ENCODE measurements around the gene PROX1. TPM values are rescaled to one million over a fixed set of nuclear protein-coding genes. Genes with fewer than 3 reads are reported as not detected.

The PROX1 gene
- total RNA-seq, 1 donor from 2014 or later = 14.3 TPM

DNA sequence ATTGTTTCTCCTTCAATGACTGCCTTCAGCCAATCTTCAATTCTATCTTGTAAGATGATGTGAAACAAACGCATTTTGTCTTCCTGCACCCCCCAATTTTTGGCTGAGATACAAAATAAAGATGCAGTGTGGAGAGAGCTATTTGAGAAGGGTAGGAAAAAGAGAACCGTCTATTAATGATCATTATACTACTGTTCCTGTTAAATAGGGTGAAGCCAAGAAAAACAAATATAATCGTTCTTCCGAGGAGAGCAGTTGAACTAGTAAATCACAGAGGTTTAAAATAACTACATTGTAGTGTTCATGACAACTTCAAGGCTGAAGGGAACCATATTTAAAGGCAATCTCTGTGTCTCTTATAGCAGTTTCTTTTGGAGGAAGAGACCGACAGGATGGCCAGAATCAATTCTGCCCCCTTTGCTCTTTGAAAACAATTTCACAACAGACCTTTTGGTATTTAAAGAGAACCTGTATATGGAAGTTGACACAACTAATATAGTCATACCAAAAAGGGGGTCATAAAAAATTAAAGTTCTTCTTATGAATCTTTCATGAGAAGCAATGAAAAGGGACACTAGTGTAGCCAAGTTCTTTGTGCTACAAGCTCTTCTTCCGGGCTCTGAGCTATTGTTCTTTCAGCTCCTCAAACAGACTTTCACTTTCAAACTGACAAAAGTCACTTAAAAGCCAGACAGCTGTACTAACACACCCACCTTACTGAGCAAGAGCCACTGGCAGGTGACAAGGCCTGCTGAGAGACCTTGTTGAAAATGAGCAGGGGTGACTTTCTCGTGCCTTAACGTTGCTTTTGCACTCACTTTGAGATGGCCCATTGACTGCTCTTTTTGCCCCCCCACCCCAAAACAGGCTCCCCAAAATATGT lies 30.9 kb downstream of the PROX1 start:
- peaks cover 56% of the 10 kb centered on the region for H3K4me1 Mint-ChIP-seq
- H3K27ac Mint-ChIP-seq (ENCODE audit: unreplicated experiment) = peak overlapping the region; percentile 94
- H3K9me3 Mint-ChIP-seq = no peaks in the 10 kb centered on the region
- no peaks in the 10 kb centered on the region for H3K27me3 Mint-ChIP-seq (ENCODE audit: low read depth)
- no peak for DNase-seq (ENCODE audit: low read depth, low spot score)
- peaks cover 6% of the 10 kb centered on the region for H3K36me3 Mint-ChIP-seq (ENCODE audit: low read depth)
- TF ChIP-seq CTCF (conservative IDR thresholded peaks at IDR 0.05) = no peak
- H3K4me3 Mint-ChIP-seq = peak overlapping the region; percentile 38

DNA sequence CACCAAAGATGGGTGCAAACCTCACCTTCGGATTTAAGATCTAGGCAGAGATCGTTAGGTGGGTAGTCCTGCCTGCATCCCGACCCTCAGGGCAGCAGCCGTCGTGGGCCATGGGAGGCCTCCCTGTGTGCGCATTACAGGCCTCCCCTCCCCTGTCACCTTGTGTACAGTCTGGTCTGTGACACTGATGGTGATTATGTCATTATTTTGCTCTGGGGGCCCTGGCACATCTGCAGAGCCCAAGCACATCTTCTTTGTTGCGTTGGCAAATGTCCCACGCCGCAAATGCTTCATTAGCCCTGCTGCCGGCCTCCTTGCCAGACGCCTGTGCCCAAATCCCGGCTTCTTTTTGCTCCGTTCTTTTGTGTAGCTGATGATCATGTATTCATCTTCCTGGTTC lies 31.7 kb downstream of the PROX1 start:
- no peak overlapping the region for H3K27ac Mint-ChIP-seq (ENCODE audit: unreplicated experiment)
- DNase-seq (ENCODE audit: low read depth, low spot score) = no peak
- TF ChIP-seq CTCF (conservative IDR thresholded peaks at IDR 0.05) = no peak
- H3K27me3 Mint-ChIP-seq (ENCODE audit: low read depth) = no peaks in the 10 kb centered on the region
- peaks cover 2% of the 10 kb centered on the region for H3K36me3 Mint-ChIP-seq (ENCODE audit: low read depth)
- no peak overlapping the region for H3K4me3 Mint-ChIP-seq
- H3K9me3 Mint-ChIP-seq = no peaks in the 10 kb centered on the region
- peaks cover 55% of the 10 kb centered on the region for H3K4me1 Mint-ChIP-seq

GRCh38 chr1:214021321-214021720 lies 33.5 kb downstream of the PROX1 start:
- no peaks in the 10 kb centered on the region for H3K27me3 Mint-ChIP-seq (ENCODE audit: low read depth)
- peaks cover 2% of the 10 kb centered on the region for H3K36me3 Mint-ChIP-seq (ENCODE audit: low read depth)
- no peak overlapping the region for H3K27ac Mint-ChIP-seq (ENCODE audit: unreplicated experiment)
- no peak for TF ChIP-seq CTCF (conservative IDR thresholded peaks at IDR 0.05)
- H3K4me1 Mint-ChIP-seq = peaks cover 45% of the 10 kb centered on the region
- no peak overlapping the region for H3K4me3 Mint-ChIP-seq
- no peaks in the 10 kb centered on the region for H3K9me3 Mint-ChIP-seq
- DNase-seq (ENCODE audit: low read depth, low spot score) = no peak

DNA sequence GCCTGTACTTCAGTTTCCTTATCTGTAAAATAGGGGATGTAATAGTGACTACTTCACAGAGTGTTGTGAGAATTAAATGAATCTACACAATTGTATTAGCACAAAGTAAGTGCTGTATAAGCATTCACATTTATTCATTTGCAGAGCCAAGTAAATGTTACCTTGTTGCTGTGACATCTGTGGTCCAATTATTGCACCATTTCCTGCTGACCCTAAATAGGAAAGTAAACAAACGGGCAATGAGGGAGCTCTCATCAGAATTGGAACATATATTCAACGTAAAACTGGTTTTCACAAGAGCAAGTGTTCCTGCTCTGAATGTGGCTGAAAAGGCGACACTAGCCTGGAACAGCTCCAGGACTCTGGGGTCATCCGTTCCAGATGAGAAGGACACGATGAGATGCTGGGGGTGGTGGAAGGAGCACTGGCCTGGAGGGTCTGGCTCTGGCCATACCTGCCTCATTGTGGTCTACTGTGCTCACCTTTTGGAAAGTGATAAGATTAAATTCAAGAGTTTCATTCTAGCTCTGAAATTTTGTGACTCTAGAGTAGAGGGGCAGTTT lies 34.5 kb downstream of the PROX1 start:
- H3K27me3 Mint-ChIP-seq (ENCODE audit: low read depth) = no peaks in the 10 kb centered on the region
- no peak overlapping the region for H3K27ac Mint-ChIP-seq (ENCODE audit: unreplicated experiment)
- H3K4me1 Mint-ChIP-seq = peaks cover 43% of the 10 kb centered on the region
- TF ChIP-seq CTCF (conservative IDR thresholded peaks at IDR 0.05) = no peak
- H3K4me3 Mint-ChIP-seq = no peak overlapping the region
- DNase-seq (ENCODE audit: low read depth, low spot score) = no peak
- no peaks in the 10 kb centered on the region for H3K9me3 Mint-ChIP-seq
- peaks cover 2% of the 10 kb centered on the region for H3K36me3 Mint-ChIP-seq (ENCODE audit: low read depth)

GRCh38 chr1:214022810-214023425 lies 35.1 kb downstream of the PROX1 start:
- no peak for DNase-seq (ENCODE audit: low read depth, low spot score)
- no peaks in the 10 kb centered on the region for H3K9me3 Mint-ChIP-seq
- no peak for TF ChIP-seq CTCF (conservative IDR thresholded peaks at IDR 0.05)
- no peak overlapping the region for H3K4me3 Mint-ChIP-seq
- peaks cover 2% of the 10 kb centered on the region for H3K36me3 Mint-ChIP-seq (ENCODE audit: low read depth)
- H3K27me3 Mint-ChIP-seq (ENCODE audit: low read depth) = no peaks in the 10 kb centered on the region
- H3K4me1 Mint-ChIP-seq = peaks cover 41% of the 10 kb centered on the region
- H3K27ac Mint-ChIP-seq (ENCODE audit: unreplicated experiment) = no peak overlapping the region
